ENCODE data around the gene ZNF480.
A peak's percentile ranks its signal among the peaks of the same experiment; 100 is the strongest.

The ZNF480 gene

DNA sequence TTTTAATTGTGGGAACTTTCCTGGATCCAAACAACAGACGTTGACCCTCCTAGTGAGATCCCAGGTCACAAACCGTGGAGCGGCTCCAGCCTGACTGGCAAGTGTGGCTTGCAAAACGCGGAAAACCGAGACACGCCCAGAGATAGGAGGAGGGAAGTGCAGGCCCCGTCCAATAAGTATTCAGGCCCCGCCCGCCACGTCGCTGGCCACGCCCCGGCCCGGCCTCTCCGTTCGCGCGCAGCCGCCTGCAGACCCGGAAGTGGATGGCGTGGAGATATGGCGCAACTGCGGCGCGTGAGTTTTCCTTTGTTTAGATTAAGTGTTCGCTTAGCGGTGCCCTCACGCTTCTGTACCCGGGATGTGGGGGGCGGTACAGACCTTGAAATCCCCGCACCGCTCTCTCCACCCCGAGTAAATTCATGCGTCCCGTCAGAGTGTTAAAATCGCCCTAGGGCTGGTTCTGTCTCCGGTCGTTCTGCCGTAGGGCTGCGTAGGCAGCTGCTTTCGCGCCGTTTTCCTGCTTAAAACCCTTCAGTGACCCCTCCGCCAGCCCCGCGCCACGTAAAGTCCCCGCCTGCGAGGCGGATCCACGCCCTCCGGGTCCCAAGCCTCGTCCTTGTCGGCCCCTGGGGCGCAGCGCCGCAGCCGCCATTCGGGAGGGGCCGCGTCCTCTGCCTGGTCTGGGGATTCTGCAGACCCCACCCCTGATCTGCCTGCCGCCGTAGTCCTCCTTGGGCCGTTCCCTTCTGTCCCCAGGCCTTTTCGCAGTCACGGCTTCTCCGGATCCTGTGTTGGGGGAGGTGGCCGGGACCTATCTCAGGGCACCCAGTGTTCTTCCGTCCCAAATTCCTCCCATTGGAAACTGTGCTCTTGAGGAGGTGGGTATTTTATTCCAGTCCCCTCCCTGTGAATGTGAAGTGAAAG is 27.4 kb upstream of the ZNF480 start, which contains the start of gene ZNF766:
Gene ZNF766, plus strand, starts transcription at position 250 of the 924 bp plus-strand sequence. Its CDS starts 27 bp downstream, at position 277.
- H3K9me2 ChIP-seq (replicated peaks; ENCODE audit: insufficient read depth, low read length): no peaks in the 10 kb centered on the region
- no peaks in the 10 kb centered on the region for H3K9me3 ChIP-seq (replicated peaks; ENCODE audit: insufficient read depth, low read length)
- peak; percentile 94 for DNase-seq
- peak within 1 kb of the TSS; percentile 90 for H2AFZ ChIP-seq (ENCODE audit: low read length)
- H3K9ac ChIP-seq (ENCODE audit: low read length): peak within 1 kb of the TSS; percentile 98
- TF ChIP-seq, protein P1, sequence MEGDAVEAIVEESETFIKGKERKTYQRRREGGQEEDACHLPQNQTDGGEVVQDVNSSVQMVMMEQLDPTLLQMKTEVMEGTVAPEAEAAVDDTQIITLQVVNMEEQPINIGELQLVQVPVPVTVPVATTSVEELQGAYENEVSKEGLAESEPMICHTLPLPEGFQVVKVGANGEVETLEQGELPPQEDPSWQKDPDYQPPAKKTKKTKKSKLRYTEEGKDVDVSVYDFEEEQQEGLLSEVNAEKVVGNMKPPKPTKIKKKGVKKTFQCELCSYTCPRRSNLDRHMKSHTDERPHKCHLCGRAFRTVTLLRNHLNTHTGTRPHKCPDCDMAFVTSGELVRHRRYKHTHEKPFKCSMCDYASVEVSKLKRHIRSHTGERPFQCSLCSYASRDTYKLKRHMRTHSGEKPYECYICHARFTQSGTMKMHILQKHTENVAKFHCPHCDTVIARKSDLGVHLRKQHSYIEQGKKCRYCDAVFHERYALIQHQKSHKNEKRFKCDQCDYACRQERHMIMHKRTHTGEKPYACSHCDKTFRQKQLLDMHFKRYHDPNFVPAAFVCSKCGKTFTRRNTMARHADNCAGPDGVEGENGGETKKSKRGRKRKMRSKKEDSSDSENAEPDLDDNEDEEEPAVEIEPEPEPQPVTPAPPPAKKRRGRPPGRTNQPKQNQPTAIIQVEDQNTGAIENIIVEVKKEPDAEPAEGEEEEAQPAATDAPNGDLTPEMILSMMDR (IDR thresholded peaks at IDR 0.05; ENCODE audit: low read length): no peak
- no peak for TF ChIP-seq EZH2 (optimal IDR thresholded peaks at IDR 0.05; ENCODE audit: low read depth, low read length)
- no peak for TF ChIP-seq EZH2phosphoT487 (IDR thresholded peaks at IDR 0.05; ENCODE audit: low read length)
- H3K4me1 ChIP-seq (ENCODE audit: low read length): no peaks in the 10 kb centered on the region
- H3K27ac ChIP-seq (ENCODE audit: low read length): peak within 1 kb of the TSS; percentile 87
- H3K36me3 ChIP-seq (replicated peaks; ENCODE audit: insufficient read depth, low read length): no peaks in the 10 kb centered on the region; the same call in 1 of the 2 replicates
- H3K4me3 ChIP-seq (ENCODE audit: low read length): peak within 1 kb of the TSS; percentile 91
- H3K4me2 ChIP-seq (ENCODE audit: low read depth, low read length): peak within 1 kb of the TSS; percentile 81
- no peaks in the 10 kb centered on the region for H4K20me1 ChIP-seq (ENCODE audit: insufficient read depth, low read length)
- H3F3A ChIP-seq (ENCODE audit: insufficient read depth, low read length): 0 out of 2 replicates have a peak, but pooled peaks cover 3% of the 10 kb centered on the region
- H3K79me2 ChIP-seq (ENCODE audit: low read length): peaks cover 45% of the 10 kb centered on the region
- no peaks in the 10 kb centered on the region for H3K27me3 ChIP-seq (replicated peaks; ENCODE audit: insufficient read depth, low read length)

DNA sequence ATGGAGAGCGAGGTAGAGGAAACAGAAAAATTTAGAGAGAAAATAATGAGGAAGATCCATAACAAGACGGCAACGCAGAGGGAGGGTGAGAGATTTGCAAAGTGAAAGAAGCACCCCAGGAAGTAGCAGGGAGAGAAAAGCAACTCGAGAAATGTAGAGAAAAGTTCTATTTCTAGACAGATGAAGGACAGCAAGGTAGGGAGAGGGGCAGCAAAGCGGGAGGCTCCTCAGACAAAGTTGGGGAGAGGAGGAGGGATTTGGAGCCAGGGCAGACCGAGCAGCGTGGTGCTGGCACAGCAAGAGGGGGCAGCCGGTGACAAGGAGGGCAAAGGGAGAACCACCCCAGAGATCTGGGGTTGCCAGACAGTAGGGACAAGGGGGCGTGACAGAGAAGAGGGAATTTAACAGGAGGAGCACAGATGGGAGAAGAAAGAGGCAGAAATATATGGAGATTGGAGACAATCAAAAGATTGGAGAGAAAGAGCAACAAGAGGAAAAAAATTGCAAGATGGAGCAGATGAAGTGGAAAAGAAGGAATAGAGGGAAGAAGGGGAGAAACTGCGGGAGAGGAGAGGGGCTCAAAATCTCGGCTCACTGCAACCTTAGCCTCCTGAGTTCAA is 26.6 kb upstream of the ZNF480 start:
- H3F3A ChIP-seq (ENCODE audit: insufficient read depth, low read length): 0 out of 2 replicates have a peak, but pooled peaks cover 3% of the 10 kb centered on the region
- no peaks in the 10 kb centered on the region for H3K27me3 ChIP-seq (replicated peaks; ENCODE audit: insufficient read depth, low read length)
- H3K9me3 ChIP-seq (replicated peaks; ENCODE audit: insufficient read depth, low read length): no peaks in the 10 kb centered on the region
- peak overlapping the region; percentile 98 for H3K9ac ChIP-seq (ENCODE audit: low read length)
- no peak for DNase-seq
- no peaks in the 10 kb centered on the region for H3K4me1 ChIP-seq (ENCODE audit: low read length)
- peak overlapping the region; percentile 87; the same call in 1 of the 2 replicates for H3K27ac ChIP-seq (ENCODE audit: low read length)
- H3K79me2 ChIP-seq (ENCODE audit: low read length): peaks cover 51% of the 10 kb centered on the region
- peak overlapping the region; percentile 81 for H3K4me2 ChIP-seq (ENCODE audit: low read depth, low read length)
- H4K20me1 ChIP-seq (ENCODE audit: insufficient read depth, low read length): no peaks in the 10 kb centered on the region
- H3K36me3 ChIP-seq (replicated peaks; ENCODE audit: insufficient read depth, low read length): no peaks in the 10 kb centered on the region; the same call in 1 of the 2 replicates
- TF ChIP-seq, protein P1 (IDR thresholded peaks at IDR 0.05; ENCODE audit: low read length): no peak
- TF ChIP-seq EZH2 (optimal IDR thresholded peaks at IDR 0.05; ENCODE audit: low read depth, low read length): no peak
- H3K4me3 ChIP-seq (ENCODE audit: low read length): peak overlapping the region; percentile 91
- peak overlapping the region; percentile 90 for H2AFZ ChIP-seq (ENCODE audit: low read length)
- H3K9me2 ChIP-seq (replicated peaks; ENCODE audit: insufficient read depth, low read length): no peaks in the 10 kb centered on the region

DNA sequence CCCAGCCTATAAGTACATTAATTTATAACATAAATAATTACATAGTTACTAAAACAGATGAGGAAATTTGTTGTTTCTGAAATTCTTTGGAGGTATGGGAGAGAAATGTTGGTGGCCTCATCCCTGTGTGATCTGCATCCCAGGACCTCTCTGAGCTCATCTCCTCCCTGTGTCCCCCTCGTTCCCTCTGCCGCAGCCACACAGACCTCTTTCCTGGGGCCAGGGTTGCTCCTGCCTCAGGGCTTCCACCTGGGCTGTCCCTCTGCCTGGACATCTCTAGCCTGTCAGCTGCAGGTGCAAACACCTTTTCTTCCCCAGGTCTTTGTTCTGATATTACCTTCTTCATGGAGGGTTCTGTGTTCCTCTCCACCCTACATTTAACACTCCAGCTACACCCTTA is 23.7 kb upstream of the ZNF480 start:
- Histone ChIP-seq H3K36me3 (replicated peaks; ENCODE audit: insufficient read depth, low read length) (peaks cover 3% of the 10 kb centered on the region), H4K20me1 (ENCODE audit: insufficient read depth, low read length) (no peaks in the 10 kb centered on the region), H3K27ac (ENCODE audit: low read length) (no peak overlapping the region), H3K4me2 (ENCODE audit: low read depth, low read length) (no peak overlapping the region), H3K4me3 (ENCODE audit: low read length) (no peak overlapping the region), H2AFZ (ENCODE audit: low read length) (no peak overlapping the region), H3K9ac (ENCODE audit: low read length) (no peak overlapping the region), H3K27me3 (replicated peaks; ENCODE audit: insufficient read depth, low read length) (no peaks in the 10 kb centered on the region), H3K79me2 (ENCODE audit: low read length) (peaks cover 79% of the 10 kb centered on the region), H3K4me1 (ENCODE audit: low read length) (no peaks in the 10 kb centered on the region), H3F3A (ENCODE audit: insufficient read depth, low read length) (0 out of 2 replicates have a peak, but pooled peaks cover 3% of the 10 kb centered on the region), H3K9me3 (replicated peaks; ENCODE audit: insufficient read depth, low read length) (no peaks in the 10 kb centered on the region), H3K9me2 (replicated peaks; ENCODE audit: insufficient read depth, low read length) (no peaks in the 10 kb centered on the region)
- TF ChIP-seq EZH2phosphoT487 (IDR thresholded peaks at IDR 0.05; ENCODE audit: low read length): no peak
- TF ChIP-seq EZH2 (optimal IDR thresholded peaks at IDR 0.05; ENCODE audit: low read depth, low read length): no peak
- TF ChIP-seq, protein P1 (IDR thresholded peaks at IDR 0.05; ENCODE audit: low read length): no peak
- DNase-seq: no peak

Measured in MM.1S (cell line).